HG03521 (cell line): Measurements from ENCODE around the gene CLDN10.

Experiments
- ATAC-seq: cut with Tn5 transposase; IDR thresholded peaks from one replicate; pipeline ENCODE4 v1.9.1; 2021; ENCODE audit warnings: mild to moderate bottlenecking, moderate library complexity; ENCODE audit not compliant: unreplicated experiment

The CLDN10 gene

GRCh38 chr13:95593462-95593861, 40.9 kb downstream of the CLDN10 start:
- ATAC-seq, result no peak

DNA sequence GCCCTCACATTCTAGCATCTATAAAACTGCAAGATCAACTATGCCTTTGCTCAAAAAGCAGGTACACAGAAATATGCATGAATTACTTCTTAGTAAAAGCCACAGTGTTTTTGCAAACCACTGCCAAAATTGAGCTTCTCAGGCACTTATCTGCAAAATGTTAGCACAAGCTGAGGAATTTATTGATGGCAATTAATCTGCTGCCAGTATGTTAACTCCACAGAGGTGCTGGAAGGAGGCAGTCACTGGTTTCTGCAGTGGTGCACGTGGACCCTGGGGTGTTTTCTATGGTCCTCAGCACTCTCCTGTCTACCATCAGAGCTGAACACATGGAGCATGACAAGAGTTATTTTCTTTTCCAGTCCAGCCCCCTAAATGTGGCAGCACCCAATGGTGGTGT, 44.2 kb downstream of the CLDN10 start:
- ATAC-seq, result no peak

DNA sequence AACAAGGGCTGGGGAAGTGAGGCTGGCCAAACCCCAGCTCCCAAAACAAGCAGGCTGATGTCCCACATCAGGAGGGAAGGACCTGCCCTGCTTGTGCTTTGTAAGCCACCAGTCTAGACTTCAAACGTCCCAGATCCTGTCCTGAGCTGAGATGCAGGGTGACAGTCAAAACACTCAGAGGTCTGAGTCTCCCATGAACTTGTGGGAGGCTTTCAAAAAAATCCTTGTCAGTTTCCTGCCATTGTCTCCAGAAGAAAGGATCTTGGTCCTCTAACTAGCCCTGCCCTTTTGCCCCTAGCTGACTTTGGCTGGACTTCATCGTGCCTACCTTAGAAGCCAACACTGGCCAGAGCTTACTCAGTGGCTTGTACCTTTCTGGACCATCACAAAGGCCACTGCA, 48.7 kb downstream of the CLDN10 start:
- ATAC-seq, result no peak

GRCh38 chr13:95601906-95602305, 49.4 kb downstream of the CLDN10 start:
- ATAC-seq, result no peak

DNA sequence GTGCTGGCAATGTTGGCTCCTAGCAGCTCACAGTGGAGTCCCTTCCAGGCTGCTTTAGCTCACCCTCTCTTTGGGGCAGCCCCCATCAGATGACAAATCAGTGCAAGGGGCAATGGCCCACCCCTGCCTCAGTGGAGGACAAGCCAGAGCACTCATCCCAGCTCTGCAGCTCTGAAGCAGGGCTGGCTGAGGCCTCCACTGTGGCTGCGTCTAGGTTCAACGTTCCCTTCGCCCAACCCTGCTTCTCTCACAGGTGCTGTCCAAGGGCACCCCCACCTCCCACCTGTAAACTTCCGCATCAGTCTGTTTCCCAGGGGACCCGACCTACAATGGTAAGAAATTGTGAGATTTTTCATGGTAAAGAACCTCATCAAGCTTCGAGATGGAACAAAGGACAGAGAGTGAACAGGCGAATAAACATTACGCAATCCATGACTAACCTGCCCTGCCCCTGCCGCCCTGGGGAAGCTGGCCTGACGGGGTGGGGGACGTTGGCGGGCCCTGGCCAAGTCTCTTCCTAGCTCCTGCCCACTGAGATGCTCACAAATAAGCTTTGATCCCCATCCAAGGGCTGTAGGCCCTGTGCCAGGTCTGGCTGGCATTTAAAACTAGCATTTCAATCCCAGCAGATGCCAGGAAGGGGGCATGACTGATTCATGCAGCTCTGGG, 51.5 kb downstream of the CLDN10 start:
- no peak for ATAC-seq

- no peak for ATAC-seq
These were observed 52.0 kb downstream of the CLDN10 start for GRCh38 chr13:95604556-95604915.

DNA sequence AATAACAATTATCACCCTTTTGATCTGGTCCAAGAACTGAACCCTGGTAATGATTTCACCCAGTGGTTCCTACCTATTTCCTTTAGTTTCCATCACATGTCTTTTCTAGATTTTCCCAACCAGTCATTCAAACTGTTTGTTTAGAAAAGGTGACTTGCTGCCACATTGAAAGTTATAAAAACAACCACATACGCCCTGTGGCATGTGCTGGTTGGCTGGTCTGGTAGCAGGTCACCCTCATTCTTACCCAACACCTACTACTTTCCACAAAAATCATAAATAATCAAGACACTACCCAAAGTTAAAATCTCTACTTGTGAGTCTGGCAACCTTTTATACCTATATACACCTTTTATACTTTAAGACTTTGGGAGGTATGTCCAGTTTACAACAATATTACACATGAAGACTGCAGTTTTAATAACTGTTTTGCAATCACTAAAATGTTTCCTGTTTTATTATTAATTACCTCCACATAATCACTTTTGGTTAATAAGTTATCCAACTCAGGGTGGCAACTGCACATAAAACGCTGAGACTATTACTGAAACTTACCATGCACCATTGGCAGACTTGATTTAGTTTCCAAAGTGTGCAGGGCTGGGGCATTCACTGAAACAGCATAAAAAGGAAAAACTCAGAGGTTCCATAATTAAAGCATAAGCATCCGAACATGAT, 53.1 kb downstream of the CLDN10 start:
- ATAC-seq, result no peak

- no peak for ATAC-seq
These were observed 54.8 kb downstream of the CLDN10 start for GRCh38 chr13:95607366-95607765.

- ATAC-seq, result no peak
These were observed 56.3 kb downstream of the CLDN10 start for GRCh38 chr13:95608640-95609323.

DNA sequence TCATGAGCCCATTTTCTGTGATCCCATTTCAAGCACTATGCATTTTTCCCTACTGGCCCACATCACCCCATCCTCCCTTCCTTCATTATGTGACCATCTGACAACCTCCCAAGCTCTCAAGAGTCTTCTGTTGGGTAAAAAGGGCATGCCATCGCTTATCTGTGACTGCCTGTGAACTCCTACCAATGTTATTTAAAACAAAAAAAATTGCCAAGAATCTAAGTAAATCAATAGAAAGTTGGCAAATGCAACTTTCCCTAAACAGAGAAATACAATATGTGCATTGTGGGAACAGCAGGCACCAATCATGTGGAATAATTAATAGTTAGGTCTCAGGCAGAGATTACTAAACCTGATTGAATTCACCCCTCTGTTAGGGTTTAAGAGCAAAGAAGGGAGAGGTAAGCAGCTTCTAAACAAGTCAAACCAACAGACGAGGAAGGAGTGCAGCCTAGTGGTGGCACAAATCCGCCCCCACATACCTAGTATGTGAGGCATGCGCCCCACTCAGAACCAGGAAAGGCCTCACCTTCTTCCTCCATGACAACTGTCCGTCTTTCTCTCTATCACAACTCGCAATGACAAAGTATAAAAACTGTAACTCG, 62.2 kb downstream of the CLDN10 start:
- no peak for ATAC-seq

DNA sequence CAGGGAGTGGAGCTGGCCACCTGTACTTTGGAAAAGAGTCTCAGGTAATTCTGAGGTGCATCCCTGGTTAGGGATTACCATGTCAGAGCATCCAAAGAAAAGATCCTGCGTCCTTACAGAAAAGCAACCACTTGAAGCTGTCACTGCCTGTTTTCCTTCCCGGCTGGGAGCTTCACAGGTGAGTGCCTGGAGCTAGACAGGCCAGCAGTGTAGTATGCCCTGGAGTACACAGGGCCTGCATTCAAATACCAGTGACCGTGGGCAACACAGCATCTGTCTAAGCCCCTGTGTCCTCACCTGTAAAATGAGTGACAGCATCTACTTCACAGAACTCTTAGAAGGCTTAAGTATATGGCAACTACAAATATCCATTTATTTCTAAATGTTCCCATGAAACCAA, 63.0 kb downstream of the CLDN10 start:
- no peak for ATAC-seq

DNA sequence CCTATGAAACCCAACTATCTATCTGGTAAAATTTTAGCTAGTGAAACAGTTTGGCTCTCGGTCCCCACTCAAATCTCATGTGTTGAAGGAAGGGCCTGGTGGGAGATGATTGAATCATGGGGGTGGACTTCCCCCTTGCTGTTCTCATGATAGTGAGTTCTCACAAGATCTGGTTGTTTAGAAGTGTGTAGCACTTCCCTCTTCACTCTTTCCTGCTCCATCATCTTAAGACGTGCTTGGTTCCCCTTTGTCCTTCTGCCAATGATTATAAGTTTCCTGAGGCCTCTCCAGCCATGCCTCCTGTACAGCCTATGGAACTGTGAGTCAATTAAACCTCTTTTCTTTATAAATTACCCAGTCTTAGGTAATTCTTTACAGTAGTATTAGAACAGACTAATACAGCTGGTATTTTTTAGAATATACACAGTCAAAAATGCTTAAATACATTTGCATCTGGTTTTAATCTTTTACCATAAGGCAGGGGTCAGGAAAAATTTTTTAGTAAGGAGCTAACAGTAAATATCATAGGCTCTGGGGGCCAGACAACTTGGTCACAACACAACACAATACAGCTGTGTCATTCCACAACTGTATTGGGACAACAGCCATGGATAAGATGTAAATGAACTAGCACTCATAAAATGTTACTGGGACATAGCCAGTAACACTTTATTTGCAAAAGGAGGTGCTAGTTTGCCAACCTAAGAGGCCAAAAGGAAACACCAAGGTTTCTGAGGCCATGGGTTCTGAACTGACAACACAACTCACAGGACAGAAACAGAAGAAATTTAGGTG, 67.7 kb downstream of the CLDN10 start:
- no peak for ATAC-seq

GRCh38 chr13:95620825-95621498, 68.4 kb downstream of the CLDN10 start:
- no peak for ATAC-seq

GRCh38 chr13:95623141-95623540, 70.6 kb downstream of the CLDN10 start:
- ATAC-seq, result no peak

- no peak for ATAC-seq
These were observed 71.5 kb downstream of the CLDN10 start for GRCh38 chr13:95624020-95624419.

DNA sequence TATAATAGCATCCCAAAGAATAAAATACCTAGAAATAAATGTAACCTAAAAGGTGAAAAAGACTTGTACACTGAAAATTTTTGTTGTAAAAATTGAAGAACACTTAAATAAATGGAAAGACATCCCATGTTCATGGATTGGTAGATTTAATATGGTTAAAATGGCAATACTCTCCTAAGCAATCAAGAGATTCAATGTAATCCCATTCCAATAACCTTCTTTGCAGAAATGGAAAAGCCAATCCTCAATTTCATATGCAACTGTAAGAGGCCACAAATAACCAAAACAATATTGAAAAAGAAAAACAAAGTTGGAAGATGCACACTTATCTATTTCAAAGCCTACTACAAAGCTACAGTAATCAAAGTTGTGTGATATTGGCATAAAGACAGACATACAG, 74.2 kb downstream of the CLDN10 start:
- no peak for ATAC-seq

DNA sequence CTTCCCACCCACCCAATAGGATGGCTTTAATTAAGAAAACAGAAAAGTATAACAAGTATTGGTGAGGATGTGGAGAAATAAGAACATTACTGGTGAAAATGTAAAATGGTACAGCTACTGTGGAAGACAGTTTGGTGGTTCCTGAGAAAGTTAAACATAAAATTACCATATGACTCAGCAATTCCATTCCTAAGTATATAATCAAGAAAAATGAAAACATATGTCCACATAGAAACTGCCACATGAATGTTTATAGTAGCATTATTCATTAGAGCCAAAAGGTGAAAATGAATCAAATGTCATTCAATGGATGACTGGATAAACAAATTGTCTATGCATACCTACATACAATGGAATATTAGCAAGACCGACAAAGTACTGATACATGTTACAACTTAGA, 75.1 kb downstream of the CLDN10 start:
- no peak for ATAC-seq

DNA sequence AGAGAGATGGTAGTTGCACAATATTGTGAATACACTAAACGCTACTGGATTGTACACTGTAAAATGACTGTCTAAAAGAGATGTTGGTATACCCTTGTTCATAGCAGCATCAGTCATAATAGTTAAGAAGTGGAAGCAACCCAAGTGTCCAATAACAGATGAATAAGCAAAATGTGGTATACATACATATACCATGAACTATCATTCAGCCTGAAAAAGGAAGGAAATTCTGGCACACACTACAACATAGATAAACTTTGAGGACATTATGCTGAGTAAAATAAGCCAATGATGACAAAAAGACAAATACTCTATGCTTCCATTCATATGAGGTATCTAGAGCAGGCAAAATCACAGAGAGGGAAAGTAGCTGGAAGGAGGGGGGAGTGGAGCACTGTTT, 76.0 kb downstream of the CLDN10 start:
- no peak for ATAC-seq

GRCh38 chr13:95629071-95629470, 76.6 kb downstream of the CLDN10 start:
- no peak for ATAC-seq
